Epithelial cell of esophagus (primary cell): Measurements from ENCODE around the gene HIPK1.
A peak's percentile ranks its signal among the peaks of the same experiment; 100 is the strongest.

Experiments used
- DNase-seq: peaks from one replicate; pipeline ENCODE4 v3.0.0; 2010; ENCODE audit warnings: low read depth
- H3K4me3 ChIP-seq: 2 replicates; pipeline ENCODE4 v1.5.1; 2011; ENCODE audit warnings: mild to moderate bottlenecking, low read length, control low read depth
- CTCF ChIP-seq: IDR thresholded peaks from 2 replicates; pipeline ENCODE4 v1.5.1; 2011; ENCODE audit warnings: low read depth, mild to moderate bottlenecking, low read length, control low read depth, inconsistent platforms; ENCODE audit not compliant: insufficient read depth; ENCODE audit errors: missing control alignments

Gene HIPK1

DNA sequence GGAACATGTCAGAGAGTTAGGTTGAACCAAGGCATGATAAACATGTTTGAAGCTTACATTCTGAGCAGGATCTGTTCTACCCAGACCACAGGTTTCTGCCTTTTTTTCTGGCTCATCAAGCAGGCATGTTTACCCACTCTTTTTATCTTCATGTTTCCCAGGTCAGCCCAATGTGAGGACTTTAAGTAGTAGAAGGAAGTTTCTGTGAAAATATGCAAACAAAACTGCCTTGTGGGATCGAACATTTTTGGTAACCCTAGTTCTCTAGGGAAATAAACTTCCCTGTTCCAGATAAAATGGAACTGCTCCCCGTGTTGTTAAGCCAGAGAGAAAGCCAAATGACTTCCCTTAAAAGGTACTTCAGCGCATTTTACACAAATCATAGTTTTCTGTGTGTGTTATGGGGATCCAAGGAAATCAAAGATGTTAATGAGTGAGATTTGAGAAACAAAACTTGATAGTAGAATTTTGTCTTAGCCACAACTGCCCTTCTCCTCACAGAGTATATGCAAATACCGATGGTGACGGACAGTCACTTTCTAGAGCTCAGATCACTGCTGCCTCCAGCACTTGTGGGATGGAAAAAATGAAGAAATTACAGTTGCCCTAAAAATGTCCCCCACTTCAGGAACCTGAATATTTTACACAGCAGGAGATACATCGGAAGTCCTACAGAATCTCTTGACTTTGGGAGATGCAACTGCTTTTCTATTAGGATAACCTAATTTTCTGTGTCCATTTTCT is 765 bp upstream of the HIPK1 start:
- H3K4me3 ChIP-seq: peak overlapping the region; percentile 97
- DNase-seq: no peak
- no peak for TF ChIP-seq CTCF

- TF ChIP-seq CTCF: peak; percentile 5
- peak overlapping the region; percentile 97 for H3K4me3 ChIP-seq
- DNase-seq: peak; percentile 48
Observed at GRCh38 chr1:113929750-113930498, 800 bp downstream of the HIPK1 start.

GRCh38 chr1:113930499-113931161 is 1.5 kb downstream of the HIPK1 start:
- TF ChIP-seq CTCF: no peak
- DNase-seq: peak; percentile 49
- H3K4me3 ChIP-seq: peak overlapping the region; percentile 97

- DNase-seq: peak; percentile 47
- peak overlapping the region; percentile 11 for H3K4me3 ChIP-seq
- no peak for TF ChIP-seq CTCF
Observed at GRCh38 chr1:113931451-113931851, 2.3 kb downstream of the HIPK1 start.

DNA sequence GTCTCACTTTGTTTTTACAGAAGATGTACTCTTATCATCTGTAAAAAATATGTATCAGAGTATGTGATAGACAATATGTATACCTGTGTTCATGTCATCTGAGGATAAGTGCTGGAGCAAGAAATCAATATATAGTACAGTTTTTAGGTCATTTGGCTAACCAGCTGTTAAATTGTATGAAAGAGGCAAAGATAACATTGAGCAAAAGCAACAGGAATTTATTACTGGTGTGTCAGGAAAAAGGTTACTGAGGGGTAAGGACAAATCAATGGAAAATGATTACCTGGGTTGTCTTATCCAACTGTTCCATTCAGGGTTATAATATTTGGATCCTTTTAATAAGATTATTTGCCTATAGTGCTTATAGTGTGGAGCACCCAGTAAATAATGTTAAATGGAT is 4.9 kb downstream of the HIPK1 start:
- no peak for DNase-seq
- H3K4me3 ChIP-seq: no peak overlapping the region
- TF ChIP-seq CTCF: no peak

DNA sequence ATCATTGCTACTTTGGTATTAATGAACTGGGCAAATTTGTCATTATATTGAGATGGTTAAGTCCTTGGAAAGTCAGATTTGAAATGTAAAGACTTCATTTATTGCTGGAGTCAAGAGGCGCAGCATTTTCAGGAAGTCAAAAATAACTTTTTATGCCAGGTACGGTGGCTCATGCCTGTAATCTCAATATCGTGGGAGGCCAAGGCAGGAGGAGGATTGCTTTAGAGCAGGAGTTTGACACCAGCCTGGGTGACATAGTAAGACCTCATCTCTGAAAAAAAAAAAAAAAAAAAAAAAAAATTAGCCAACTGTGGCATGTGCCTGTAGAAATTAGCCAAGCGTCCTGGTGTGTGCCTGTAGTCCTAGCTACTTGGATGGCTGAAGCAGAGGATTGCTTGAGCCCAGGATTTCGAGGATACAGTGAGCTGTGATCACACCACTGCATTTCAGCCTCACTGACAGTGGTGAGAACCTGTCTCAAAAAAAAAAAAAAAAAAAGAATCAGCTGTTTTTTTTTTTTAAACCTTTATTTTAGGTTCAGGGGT is 5.5 kb downstream of the HIPK1 start:
- DNase-seq: no peak

More for the DNA sequence above, 5.5 kb downstream of the HIPK1 start:
- H3K4me3 ChIP-seq: no peak overlapping the region
- TF ChIP-seq CTCF: no peak
